NT2/D1 (cell line): ENCODE measurements around the gene ARHGAP32.

Source experiments
- DNase-seq: peaks from one replicate; pipeline ENCODE4 v3.0.0-alpha.2; 2011; ENCODE audit warnings: low read depth, low spot score
- H3K27me3 ChIP-seq: 2 replicates; pipeline ENCODE4 v1.6.0; 2011; ENCODE audit warnings: mild to moderate bottlenecking; ENCODE audit not compliant: insufficient read length, insufficient read depth
- H3K36me3 ChIP-seq: 2 replicates; pipeline ENCODE4 v1.6.1; 2011; ENCODE audit warnings: mild to moderate bottlenecking, low read length, mixed read lengths; ENCODE audit not compliant: insufficient read depth, insufficient read length
- H3K4me1 ChIP-seq: 2 replicates; pipeline ENCODE4 v1.5.1; 2011; ENCODE audit not compliant: insufficient read depth, insufficient read length
- H3K4me3 ChIP-seq: 2 replicates; pipeline ENCODE4 v1.5.1; 2011; ENCODE audit warnings: low read depth; ENCODE audit not compliant: insufficient read length
- H3K9ac ChIP-seq: 2 replicates; pipeline ENCODE4 v1.6.0; 2011; ENCODE audit warnings: low read depth; ENCODE audit not compliant: insufficient read length
- H3K9me3 ChIP-seq: 2 replicates; pipeline ENCODE4 v1.5.1; 2011; ENCODE audit warnings: mild to moderate bottlenecking, low read length; ENCODE audit not compliant: insufficient read depth
- SUZ12 ChIP-seq: IDR thresholded peaks from 2 replicates; pipeline ENCODE4 v1.6.1; 2011; ENCODE audit not compliant: insufficient read length, insufficient read depth; ENCODE audit errors: extremely low read depth
- YY1 ChIP-seq: IDR thresholded peaks from 2 replicates; pipeline ENCODE4 v1.6.1; 2011; ENCODE audit not compliant: insufficient read length, insufficient read depth
- ZNF274 ChIP-seq: IDR thresholded peaks from 2 replicates; pipeline ENCODE4 v1.6.1; 2011; ENCODE audit warnings: mild to moderate bottlenecking, low read depth, low read length

Gene ARHGAP32

GRCh38 chr11:128988242-128988970, 203.7 kb downstream of the ARHGAP32 start:
- Histone ChIP-seq H3K4me3 (no peak overlapping the region), H3K9me3 (no peaks in the 10 kb centered on the region), H3K4me1 (no peaks in the 10 kb centered on the region), H3K36me3 (no peaks in the 10 kb centered on the region), H3K27me3 (no peaks in the 10 kb centered on the region), H3K9ac (no peak overlapping the region)
- no peak for TF ChIP-seq ZNF274
- no peak for TF ChIP-seq SUZ12
- no peak for TF ChIP-seq YY1
- DNase-seq: no peak

- no peak for DNase-seq
- Histone ChIP-seq H3K27me3 (no peaks in the 10 kb centered on the region), H3K9me3 (no peaks in the 10 kb centered on the region), H3K4me3 (no peak overlapping the region), H3K4me1 (no peaks in the 10 kb centered on the region), H3K9ac (no peak overlapping the region), H3K36me3 (no peaks in the 10 kb centered on the region)
- TF ChIP-seq SUZ12: no peak
- no peak for TF ChIP-seq ZNF274
- TF ChIP-seq YY1: no peak
These were observed 206.2 kb downstream of the ARHGAP32 start for GRCh38 chr11:128985880-128986279.

GRCh38 chr11:128983023-128983422, 209.1 kb downstream of the ARHGAP32 start:
- Histone ChIP-seq H3K4me1 (no peaks in the 10 kb centered on the region), H3K27me3 (no peaks in the 10 kb centered on the region), H3K9me3 (no peaks in the 10 kb centered on the region), H3K4me3 (no peak overlapping the region), H3K9ac (no peak overlapping the region), H3K36me3 (no peaks in the 10 kb centered on the region)
- DNase-seq: no peak
- TF ChIP-seq ZNF274 (no peak), SUZ12 (no peak), YY1 (no peak)

GRCh38 chr11:128981254-128981653, 210.9 kb downstream of the ARHGAP32 start:
- Histone ChIP-seq H3K9ac (no peak overlapping the region), H3K4me1 (no peaks in the 10 kb centered on the region), H3K27me3 (no peaks in the 10 kb centered on the region), H3K9me3 (no peaks in the 10 kb centered on the region), H3K36me3 (peaks cover 3% of the 10 kb centered on the region), H3K4me3 (no peak overlapping the region)
- no peak for TF ChIP-seq YY1
- TF ChIP-seq ZNF274: no peak
- TF ChIP-seq SUZ12: no peak
- DNase-seq: no peak

- H3K36me3 ChIP-seq: peaks cover 46% of the 10 kb centered on the region
- no peak for TF ChIP-seq SUZ12
- no peak for TF ChIP-seq ZNF274
- TF ChIP-seq YY1: no peak
These were observed 221.4 kb downstream of the ARHGAP32 start for GRCh38 chr11:128970598-128971190.

GRCh38 chr11:128968916-128969315, 223.2 kb downstream of the ARHGAP32 start:
- Histone ChIP-seq H3K4me3 (no peak overlapping the region), H3K9me3 (no peaks in the 10 kb centered on the region), H3K27me3 (no peaks in the 10 kb centered on the region), H3K4me1 (no peaks in the 10 kb centered on the region), H3K36me3 (peaks cover 35% of the 10 kb centered on the region), H3K9ac (no peak overlapping the region)
- DNase-seq: no peak
- TF ChIP-seq SUZ12 (no peak), ZNF274 (no peak), YY1 (no peak)

More at GRCh38 chr11:128970598-128971190, 221.4 kb downstream of the ARHGAP32 start:
- Histone ChIP-seq H3K9me3 (no peaks in the 10 kb centered on the region), H3K4me1 (no peaks in the 10 kb centered on the region), H3K27me3 (no peaks in the 10 kb centered on the region), H3K9ac (no peak overlapping the region), H3K4me3 (no peak overlapping the region)
- no peak for DNase-seq

GRCh38 chr11:128967578-128967977, 224.5 kb downstream of the ARHGAP32 start:
- Histone ChIP-seq H3K27me3 (no peaks in the 10 kb centered on the region), H3K36me3 (peaks cover 28% of the 10 kb centered on the region), H3K9ac (no peak overlapping the region), H3K9me3 (no peaks in the 10 kb centered on the region), H3K4me1 (no peaks in the 10 kb centered on the region), H3K4me3 (no peak overlapping the region)
- no peak for DNase-seq
- TF ChIP-seq YY1 (no peak), SUZ12 (no peak), ZNF274 (no peak)
